ENCODE data around the gene GABRG3. TPM values are rescaled to one million over a fixed set of nuclear protein-coding genes. Genes with fewer than 3 reads are reported as not detected.

The GABRG3 gene
- total and polyA plus RNA-seq, 4 donors = 0.02 to 0.19 TPM; not detected in 2

DNA sequence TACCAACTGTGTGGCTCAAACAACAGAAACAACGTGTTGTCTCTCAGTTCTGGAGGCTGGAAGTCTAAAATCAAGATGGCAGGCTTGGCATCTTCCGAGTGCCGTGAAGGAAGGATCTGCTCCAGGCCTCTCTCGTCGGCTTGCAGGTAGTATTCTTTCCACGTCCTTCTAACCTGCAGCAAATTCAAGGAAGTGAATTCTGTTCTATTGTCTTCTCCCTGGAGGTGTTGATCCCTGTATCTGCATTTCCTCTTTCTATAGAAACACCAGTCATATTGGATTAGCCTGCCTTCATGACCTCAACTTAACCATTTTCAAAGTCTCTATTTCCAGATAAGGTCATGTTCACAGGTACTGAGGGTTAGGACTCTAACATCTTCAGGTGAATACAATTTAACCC, 512.1 kb downstream of the GABRG3 start:
- Histone ChIP-seq H3K27ac (ENCODE audit: low read depth in 1 of 2, low read length in 2 of 2) (no peak overlapping the region), H3K27me3 (ENCODE audit: control insufficient read depth in 4 of 4, insufficient read depth in 4 of 4, low read length in 3 of 4) (no peaks in the 10 kb centered on the region), H3K4me3 (ENCODE audit: low read depth in 1 of 3, low read length in 3 of 3) (no peak overlapping the region), H3K9ac (ENCODE audit: low read depth in 1 of 2, low read length in 2 of 2) (no peak overlapping the region), H3K4me1 (ENCODE audit: control insufficient read depth in 4 of 4, insufficient read depth in 4 of 4, low read length in 3 of 4) (no peaks in the 10 kb centered on the region), H3K36me3 (ENCODE audit: control insufficient read depth in 4 of 4, insufficient read depth in 3 of 4, low read depth in 1 of 4, low read length in 3 of 4) (no peaks in the 10 kb centered on the region), H3K9me3 (ENCODE audit: control insufficient read depth in 4 of 4, low read length in 3 of 4) (peaks cover 0 to 2% (median 0%) of the 10 kb centered on the region in 4 donors)
- no peak for DNase-seq (ENCODE audit: low spot score)
- 70% methylated on average over 6 of the region's 6 CpGs for WGBS
- no peak for TF ChIP-seq SP1 (IDR thresholded peaks at IDR 0.05)
- no peak for TF ChIP-seq HNF4A (conservative IDR thresholded peaks at IDR 0.05)
- TF ChIP-seq RXRA (IDR thresholded peaks at IDR 0.05) = no peak
- TF ChIP-seq, protein P1, sequence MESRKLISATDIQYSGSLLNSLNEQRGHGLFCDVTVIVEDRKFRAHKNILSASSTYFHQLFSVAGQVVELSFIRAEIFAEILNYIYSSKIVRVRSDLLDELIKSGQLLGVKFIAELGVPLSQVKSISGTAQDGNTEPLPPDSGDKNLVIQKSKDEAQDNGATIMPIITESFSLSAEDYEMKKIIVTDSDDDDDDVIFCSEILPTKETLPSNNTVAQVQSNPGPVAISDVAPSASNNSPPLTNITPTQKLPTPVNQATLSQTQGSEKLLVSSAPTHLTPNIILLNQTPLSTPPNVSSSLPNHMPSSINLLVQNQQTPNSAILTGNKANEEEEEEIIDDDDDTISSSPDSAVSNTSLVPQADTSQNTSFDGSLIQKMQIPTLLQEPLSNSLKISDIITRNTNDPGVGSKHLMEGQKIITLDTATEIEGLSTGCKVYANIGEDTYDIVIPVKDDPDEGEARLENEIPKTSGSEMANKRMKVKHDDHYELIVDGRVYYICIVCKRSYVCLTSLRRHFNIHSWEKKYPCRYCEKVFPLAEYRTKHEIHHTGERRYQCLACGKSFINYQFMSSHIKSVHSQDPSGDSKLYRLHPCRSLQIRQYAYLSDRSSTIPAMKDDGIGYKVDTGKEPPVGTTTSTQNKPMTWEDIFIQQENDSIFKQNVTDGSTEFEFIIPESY (IDR thresholded peaks at IDR 0.05) = no peak
- no peak for TF ChIP-seq REST (IDR thresholded peaks at IDR 0.05)
- no peak for TF ChIP-seq FOXA1 (IDR thresholded peaks at IDR 0.05)
- TF ChIP-seq CTCF (IDR thresholded peaks at IDR 0.05; ENCODE audit: low read depth, low read length, missing input control) = no peak
- TF ChIP-seq GABPA (IDR thresholded peaks at IDR 0.05 in 1 of 2, conservative IDR thresholded peaks at IDR 0.05 in 1 of 2) = no peak
- TF ChIP-seq, protein P2, sequence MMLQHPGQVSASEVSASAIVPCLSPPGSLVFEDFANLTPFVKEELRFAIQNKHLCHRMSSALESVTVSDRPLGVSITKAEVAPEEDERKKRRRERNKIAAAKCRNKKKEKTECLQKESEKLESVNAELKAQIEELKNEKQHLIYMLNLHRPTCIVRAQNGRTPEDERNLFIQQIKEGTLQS (IDR thresholded peaks at IDR 0.05) = no peak
- TF ChIP-seq YY1 (IDR thresholded peaks at IDR 0.05) = no peak
- no peak for TF ChIP-seq TAF1 (conservative IDR thresholded peaks at IDR 0.05)
- TF ChIP-seq EGR1 (IDR thresholded peaks at IDR 0.05; ENCODE audit: low read depth in 2 of 2) = no peak

- no peak for TF ChIP-seq HNF4G (IDR thresholded peaks at IDR 0.05)
- no peak for TF ChIP-seq FOXA1 (IDR thresholded peaks at IDR 0.05)
- H3K36me3 ChIP-seq (ENCODE audit: control insufficient read depth in 4 of 4, insufficient read depth in 3 of 4, low read depth in 1 of 4, low read length in 3 of 4) = no peaks in the 10 kb centered on the region
- H3K9me3 ChIP-seq (ENCODE audit: control insufficient read depth in 4 of 4, low read length in 3 of 4) = peaks cover 0 to 2% (median 0%) of the 10 kb centered on the region in 4 donors
- H3K4me3 ChIP-seq (ENCODE audit: low read depth in 1 of 3, low read length in 3 of 3) = no peak overlapping the region
- DNase-seq (ENCODE audit: low spot score) = no peak
- H3K27ac ChIP-seq (ENCODE audit: low read depth in 1 of 2, low read length in 2 of 2) = no peak overlapping the region
- WGBS = 71% methylated on average over 3 of the region's 3 CpGs
- no peaks in the 10 kb centered on the region for H3K4me1 ChIP-seq (ENCODE audit: control insufficient read depth in 4 of 4, insufficient read depth in 4 of 4, low read length in 3 of 4)
- H3K9ac ChIP-seq (ENCODE audit: low read depth in 1 of 2, low read length in 2 of 2) = no peak overlapping the region
- no peaks in the 10 kb centered on the region for H3K27me3 ChIP-seq (ENCODE audit: control insufficient read depth in 4 of 4, insufficient read depth in 4 of 4, low read length in 3 of 4)
These were observed 514.3 kb downstream of the GABRG3 start for GRCh38 chr15:27485265-27485664.

All from liver (tissue), 9 donors.